SK-N-DZ (cell line): ENCODE data around the gene PPM1G.

ENCODE experiments used
- DNase-seq: peaks from one replicate; pipeline ENCODE4 v3.0.0-alpha.2; 2015; ENCODE audit warnings: low spot score

The PPM1G gene

GRCh38 chr2:27335311-27335710 is 74.1 kb downstream of the PPM1G start:
- no peak for DNase-seq
